Right forelimb (tissue), 1 donor: ENCODE measurements around the gene CITED1.
A peak's percentile ranks its signal among the peaks of the same experiment; 100 is the strongest.

Source experiments
- DNase-seq: peaks from one replicate; pipeline ENCODE4 v3.0.0-alpha.2; 2018

Gene CITED1

GRCh38 chrX:72269671-72270251 is 36.0 kb downstream of the CITED1 start:
- no peak for DNase-seq

DNA sequence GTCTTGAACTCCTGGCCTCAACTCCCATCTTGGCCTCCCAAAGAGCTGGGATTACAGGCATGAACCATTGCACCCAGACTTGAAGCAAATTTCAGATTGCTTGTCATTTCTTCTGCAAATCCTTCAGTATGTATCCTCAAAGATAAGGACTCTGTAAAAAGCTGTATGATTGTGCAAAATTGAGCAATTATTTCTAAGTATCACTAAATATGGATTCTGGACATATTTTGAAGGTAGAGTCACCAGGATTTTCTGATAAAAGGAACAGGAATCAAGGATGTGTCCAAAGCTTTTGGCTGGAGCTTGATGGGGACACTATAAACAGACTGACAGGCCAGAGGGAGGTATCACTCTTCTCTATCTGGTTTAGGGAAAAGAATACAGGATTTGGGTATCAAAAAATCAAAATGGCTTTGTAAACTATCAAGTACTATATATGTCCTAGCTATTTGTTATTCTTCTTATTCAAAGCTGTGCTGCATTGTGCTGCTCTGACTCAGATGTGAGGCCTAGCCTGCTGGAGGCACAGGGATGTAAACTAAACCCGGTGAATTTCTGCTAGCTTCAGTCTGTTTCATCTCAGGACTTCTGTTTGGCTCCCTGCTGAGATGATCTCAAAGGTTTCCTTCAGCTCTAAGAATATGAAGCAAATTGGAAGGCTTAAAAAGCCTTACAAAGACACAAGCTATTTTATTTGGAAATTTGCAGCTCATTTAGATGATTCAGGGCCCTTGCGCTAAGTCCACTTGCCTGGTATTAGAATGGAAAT is 36.9 kb downstream of the CITED1 start:
- no peak for DNase-seq

DNA sequence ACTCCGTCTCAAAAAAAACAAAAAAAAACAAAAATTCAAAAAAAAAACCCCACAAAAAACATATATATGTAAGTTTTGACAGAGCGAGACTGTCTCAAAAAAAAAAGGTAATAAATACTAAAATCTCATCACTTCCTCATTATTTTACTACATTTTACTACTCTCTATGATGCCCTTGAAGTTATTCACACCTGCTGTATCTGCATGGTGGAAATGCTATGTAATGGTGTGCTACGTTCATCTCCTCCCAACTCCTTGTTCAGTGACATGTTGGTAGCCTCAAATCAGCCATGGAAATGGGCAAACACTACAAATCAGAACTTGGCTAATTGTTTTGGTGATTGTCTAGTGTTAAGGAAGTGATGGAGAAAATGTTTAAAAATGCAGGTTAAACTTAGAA is 40.5 kb downstream of the CITED1 start:
- DNase-seq, result no peak

- no peak for DNase-seq
Observed at GRCh38 chrX:72262077-72262476, 43.6 kb downstream of the CITED1 start.

DNA sequence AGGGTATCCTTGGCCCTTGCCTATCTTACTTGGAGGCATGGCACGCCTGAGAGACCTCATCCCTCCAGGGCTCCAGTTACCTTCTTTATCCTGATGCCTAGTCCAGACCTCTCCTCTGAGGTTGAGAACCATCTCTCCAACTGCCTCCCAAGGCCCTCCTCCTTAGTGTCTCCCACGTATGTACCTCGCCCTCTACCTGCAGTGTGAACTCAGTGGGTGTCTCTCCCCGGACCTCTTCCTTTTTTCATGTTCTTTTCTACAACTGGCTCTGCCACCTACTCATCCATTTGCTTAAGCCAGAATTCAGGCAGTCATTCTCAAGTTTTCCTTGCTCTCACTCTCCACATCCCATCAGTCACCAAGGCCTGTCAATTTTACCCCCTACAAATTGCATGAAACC is 45.3 kb downstream of the CITED1 start:
- no peak for DNase-seq

- peak; percentile 43 for DNase-seq
Observed at GRCh38 chrX:72258174-72258573, 47.5 kb downstream of the CITED1 start.

- no peak for DNase-seq
Observed at GRCh38 chrX:72255864-72256263, 49.9 kb downstream of the CITED1 start.

- peak; percentile 41 for DNase-seq
Observed at GRCh38 chrX:72255445-72255844, 50.3 kb downstream of the CITED1 start.

GRCh38 chrX:72254816-72255215 is 50.9 kb downstream of the CITED1 start:
- DNase-seq, result peak; percentile 43

DNA sequence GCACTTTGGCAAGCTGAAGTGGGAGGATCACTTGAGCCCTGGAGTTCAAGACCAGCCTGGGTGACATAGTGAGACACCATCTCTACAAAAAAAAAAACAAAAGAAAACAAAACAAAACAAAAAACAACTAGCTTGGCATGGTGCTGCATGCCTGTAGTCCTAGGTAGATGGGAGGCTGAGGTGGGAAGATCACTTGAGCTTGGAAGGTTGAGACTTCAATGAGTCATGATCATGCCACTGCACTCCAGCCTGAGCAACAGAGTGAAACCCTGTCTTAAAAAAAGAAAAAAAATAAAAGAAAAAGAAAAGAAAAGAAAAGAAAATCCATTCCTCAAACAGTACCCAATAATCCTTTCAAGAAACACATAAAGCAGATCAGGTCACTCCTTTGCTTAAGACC is 52.0 kb downstream of the CITED1 start:
- DNase-seq, result no peak
